GM12878 (cell line): ENCODE results near the gene FANCG. TPM values are rescaled to one million over a fixed set of nuclear protein-coding genes. Genes with fewer than 3 reads are reported as not detected.

ENCODE experiments used
- ATAC-seq: fragments of 200-7000 bp; cut with Tn5 transposase; 3 replicates; pipeline ENCODE4 v1.9.1; 2020; ENCODE audit warnings: mild to moderate bottlenecking, moderate library complexity
- BruUV-seq: library from RNA; stranded (reverse); fragments of 400-500 nt; replicated peaks from 2 replicates; lab custom pipeline; 2021; lab: Mats Ljungman, UMichigan
- CTCF ChIA-PET: fragments of 300-600 bp; sonication (Branson Sonifier 250); formaldehyde crosslinking; extraction: SDS; loops from one replicate; lab custom pipeline; 2021; ENCODE audit warnings: inconsistent platforms; lab: Yijun Ruan, JAX
- POLR2A ChIA-PET: fragments of 350-600 bp; formaldehyde crosslinking; extraction: SDS; loops from one replicate; lab custom pipeline; 2021; ENCODE audit warnings: inconsistent platforms; lab: Charles Lee
- RAD21 ChIA-PET: fragments of 300-600 bp; sonication (Branson Sonifier 250); formaldehyde crosslinking; loops from one replicate; lab custom pipeline; 2023; ENCODE audit warnings: antibody characterized with exemption; ENCODE audit not compliant: unreplicated experiment; lab: Charles Lee
- SMC1A ChIA-PET: fragments of 300-600 bp; sonication (Branson Sonifier 250); formaldehyde crosslinking; loops from one replicate; lab custom pipeline; 2023; ENCODE audit not compliant: unreplicated experiment, uncharacterized antibody; lab: Charles Lee
- DNase-seq: peaks from one replicate; pipeline ENCODE4 v3.0.0-alpha.2; 2011; ENCODE audit warnings: low read depth, low spot score
- FAIRE-seq: peaks from 3 replicates; lab custom pipeline; 2011; peaks lifted over from hg19 to GRCh38; lab: Jason Lieb, UNC
- H2AFZ ChIP-seq: 2 replicates; pipeline ENCODE4 v1.6.0; 2011; ENCODE audit warnings: low read depth, low read length, control low read depth; ENCODE audit not compliant: control insufficient read depth
- H3K27ac ChIP-seq: 2 replicates; pipeline ENCODE4 v1.5.1; 2011; ENCODE audit warnings: control low read depth; ENCODE audit not compliant: control insufficient read depth, insufficient read depth
- H3K27me3 ChIP-seq, 2 experiments: replicated peaks in 1 of 2; 2 replicates each; pipeline versions ENCODE4 v1.6.0 to v1.6.1; 2011; ENCODE audit warnings: low read length in 1 of 2; ENCODE audit not compliant: control insufficient read depth in 2 of 2, insufficient read depth in 2 of 2
- H3K36me3 ChIP-seq, 2 experiments: 2 replicates each; pipeline ENCODE4 v1.5.1; 2011; ENCODE audit warnings: low read length in 1 of 2; ENCODE audit not compliant: control insufficient read depth in 2 of 2, insufficient read depth in 2 of 2
- H3K4me1 ChIP-seq: 2 replicates; pipeline ENCODE4 v1.6.1; 2011; ENCODE audit warnings: mild to moderate bottlenecking, low read length, moderate library complexity, mixed read lengths; ENCODE audit not compliant: control insufficient read depth, insufficient read depth
- H3K4me2 ChIP-seq: 2 replicates; pipeline ENCODE4 v1.6.0; 2011; ENCODE audit warnings: control low read depth; ENCODE audit not compliant: control insufficient read depth, insufficient read depth
- H3K4me3 ChIP-seq: fragments of 200-600 bp; sonication (generic); 2 replicates; pipeline ENCODE4 v1.5.1; 2016
- H3K79me2 ChIP-seq: 2 replicates; pipeline ENCODE4 v1.6.0; 2011; ENCODE audit warnings: low read length; ENCODE audit not compliant: control insufficient read depth, insufficient read depth
- H3K9ac ChIP-seq: 2 replicates; pipeline ENCODE4 v1.8.0; 2011; ENCODE audit warnings: low read length, control low read depth, mixed read lengths; ENCODE audit not compliant: control insufficient read depth, insufficient read depth
- H3K9me3 ChIP-seq: replicated peaks from 3 replicates; pipeline ENCODE4 v1.5.1; 2011; ENCODE audit warnings: mild to moderate bottlenecking, low read length; ENCODE audit not compliant: control insufficient read depth, insufficient read depth
- H4K20me1 ChIP-seq: 2 replicates; pipeline ENCODE4 v1.6.0; 2011; ENCODE audit not compliant: control insufficient read depth, insufficient read depth
- CEBPB ChIP-seq, 2 experiments: fragments of 150-350 bp in 1 of 2; IDR thresholded peaks; 2 replicates each; pipeline ENCODE4 v1.6.1; 2012 to 2014; ENCODE audit warnings: low read depth in 2 of 2, low read length in 2 of 2, borderline replicate concordance in 1 of 2, inconsistent platforms in 1 of 2
- KAT2A ChIP-seq: conservative IDR thresholded peaks from 2 replicates; pipeline ENCODE4 v1.6.1; 2011; ENCODE audit warnings: low read depth, low read length; ENCODE audit not compliant: control insufficient read depth
- RELB ChIP-seq: fragments of 450-650 bp; IDR thresholded peaks from 2 replicates; pipeline ENCODE4 v1.6.1; 2017; ENCODE audit warnings: low read depth, mild to moderate bottlenecking, moderate library complexity
- SMAD1 ChIP-seq: fragments of 450-650 bp; IDR thresholded peaks from 2 replicates; pipeline ENCODE4 v1.6.1; 2018; ENCODE audit warnings: mild to moderate bottlenecking, low read depth; ENCODE audit not compliant: partially characterized antibody
- SMAD5 ChIP-seq: IDR thresholded peaks from 2 replicates; pipeline ENCODE4 v1.6.1; 2016; ENCODE audit warnings: antibody characterized with exemption, low read depth
- SPI1 ChIP-seq: IDR thresholded peaks from 2 replicates; pipeline ENCODE4 v1.6.1; 2011; ENCODE audit warnings: low read depth, mild to moderate bottlenecking, low read length, moderate library complexity, borderline replicate concordance; ENCODE audit not compliant: insufficient read depth
- YBX1 ChIP-seq: fragments of 450-650 bp; IDR thresholded peaks from 2 replicates; pipeline ENCODE4 v1.6.1; 2016; ENCODE audit warnings: antibody characterized with exemption
- YY1 ChIP-seq: IDR thresholded peaks from 2 replicates; pipeline ENCODE4 v1.6.1; 2011; ENCODE audit warnings: low read depth, mild to moderate bottlenecking, low read length
- ZBTB40 ChIP-seq: fragments of 450-650 bp; IDR thresholded peaks from 2 replicates; pipeline ENCODE4 v1.6.1; 2016; ENCODE audit warnings: mild to moderate bottlenecking, moderate library complexity, borderline replicate concordance
- ZNF217 ChIP-seq: fragments of 450-650 bp; IDR thresholded peaks from 2 replicates; pipeline ENCODE4 v1.6.1; 2017; ENCODE audit warnings: antibody characterized with exemption, mild to moderate bottlenecking
- WGBS: methylation state at CpG from one replicate; pipeline ENCODE4 v1.1.6; 2016; ENCODE audit warnings: low lambda C conversion rate; ENCODE audit not compliant: insufficient replicate concordance, insufficient coverage; ENCODE audit errors: missing lambda C conversion rate; 5-methylcytosine and 5-hydroxymethylcytosine counted together
- in situ Hi-C: fragments of 300-500 bp; cut with MboI; formaldehyde crosslinking; loops from 9 replicates; pipeline ENCODE4 v1.14.3; 2018; ENCODE audit warnings: mixed read lengths
- intact Hi-C: fragments of 100-400 bp; cut with micrococcal nuclease; formaldehyde crosslinking; loops from one replicate; pipeline ENCODE4 v1.14.2; 2022; ENCODE audit not compliant: unreplicated experiment
- polyA plus RNA-seq, 11 experiments: library from polyadenylated mRNA; depleted of rRNA in 4 of 11; unstranded in 6 of 11; stranded (reverse) in 5 of 11; fragments of >200 nt; fragmentation: Nextera tagmentation in 4 of 11; fragmentation: Illumina TruSeq in 1 of 11; extraction: Ambion mirVana in 4 of 11; extraction: Trizol in 1 of 11; gene quantifications; 1 replicate in 1 of 11; 2 replicates in 10 of 11; pipeline versions ENCODE4 v1.2.1 to v1.2.3, GENCODE V29; 2011 to 2016; ENCODE audit warnings: inconsistent platforms in 2 of 11, missing spikeins in 2 of 11, low read depth in 1 of 11
- total RNA-seq, 4 experiments: library from RNA; depleted of rRNA in 3 of 4; stranded (reverse); fragments of >200 nt in 3 of 4; fragmentation: Illumina TruSeq in 1 of 4; extraction: Trizol in 1 of 4; gene quantifications; 2 replicates each; pipeline versions ENCODE4 v1.2.1 to v1.2.3, GENCODE V29; 2013 to 2021
- TF ChIP-seq, protein P1 (sequence below): fragments of 450-650 bp; IDR thresholded peaks from 2 replicates; pipeline ENCODE4 v1.6.1; 2016; ENCODE audit warnings: mild to moderate bottlenecking
- TF ChIP-seq, protein P2 (sequence below): IDR thresholded peaks from 2 replicates; pipeline ENCODE4 v1.6.1; 2012; ENCODE audit warnings: low read depth, low read length, improper control_type of control experiment

Gene FANCG
- total and polyA plus RNA-seq, 10 of the 15 experiments (the other 5 are each of a cell fraction or from before 2014, with no cell fraction given) = 16.4 to 78.7 (median 45.4) TPM

GRCh38 chr9:35111001-35111933 is 31.5 kb upstream of the FANCG start:
- ChIA-PET RAD21 (interaction anchor here (0.8 to 1.9 kb wide), 3 partner anchors 8 to 40 kb away, joined by 3 to 9 read pairs (median 4); partner anchors contain the start of genes FANCG and STOML2), CTCF (interaction anchor here (0.6 to 1.7 kb wide), 9 partner anchors 8 to 1755 kb away, joined by 3 to 5 read pairs (median 4); partner anchors contain the start of genes FANCG, PIGO and STOML2), SMC1A (no interaction called here), POLR2A (interaction anchor here (0.5 to 2.0 kb wide), 5 partner anchors 8 to 493 kb away, joined by 3 to 14 read pairs (median 5); partner anchors contain the start of genes FANCG, PIGO and STOML2)
- ATAC-seq (peak; percentile 87), DNase-seq (peak; percentile 89), FAIRE-seq (peak; percentile 81)
- 4% methylated on average over 44 of the region's 57 CpGs for WGBS
- Histone ChIP-seq H3K36me3 (peaks cover 0 to 2% of the 10 kb centered on the region in 2 experiments; a peak in 2 of 4 replicates), H3K27me3 (no peaks in the 10 kb centered on the region), H3K4me3 (peak overlapping the region; percentile 98), H3K27ac (peak overlapping the region; percentile 24; the same call in 1 of the 2 replicates), H3K4me2 (peak overlapping the region; percentile 86), H2AFZ (peak overlapping the region; percentile 75), H3K4me1 (peaks cover 26% of the 10 kb centered on the region), H3K9me3 (no peaks in the 10 kb centered on the region), H4K20me1 (no peaks in the 10 kb centered on the region), H3K9ac (peak overlapping the region; percentile 68; the same call in 1 of the 2 replicates), H3K79me2 (peaks cover 3% of the 10 kb centered on the region)
- intact Hi-C loops = loop anchor here (1.0 to 10.0 kb wide), 5 partner anchors 8 to 704 kb away; partner anchors contain the start of genes CREB3, HINT2, SPAG8 and STOML2
- in situ Hi-C loops = no loop called here
- BruUV-seq = no TSS peak
- TF ChIP-seq CEBPB (IDR thresholded peaks at IDR 0.05; ENCODE audit: borderline replicate concordance in 1 of 2, low read depth in 2 of 2, low read length in 2 of 2) (no peak), ZBTB40 (peak; percentile 26; the same call in 1 of the 2 replicates), SMAD1 (no peak), ZNF217 (no peak), KAT2A (no peak), YY1 (no peak), RELB (peak; percentile 31; the same call in 1 of the 2 replicates), YBX1 (no peak), SPI1 (no peak), SMAD5 (no peak)
- TF ChIP-seq, protein P1, sequence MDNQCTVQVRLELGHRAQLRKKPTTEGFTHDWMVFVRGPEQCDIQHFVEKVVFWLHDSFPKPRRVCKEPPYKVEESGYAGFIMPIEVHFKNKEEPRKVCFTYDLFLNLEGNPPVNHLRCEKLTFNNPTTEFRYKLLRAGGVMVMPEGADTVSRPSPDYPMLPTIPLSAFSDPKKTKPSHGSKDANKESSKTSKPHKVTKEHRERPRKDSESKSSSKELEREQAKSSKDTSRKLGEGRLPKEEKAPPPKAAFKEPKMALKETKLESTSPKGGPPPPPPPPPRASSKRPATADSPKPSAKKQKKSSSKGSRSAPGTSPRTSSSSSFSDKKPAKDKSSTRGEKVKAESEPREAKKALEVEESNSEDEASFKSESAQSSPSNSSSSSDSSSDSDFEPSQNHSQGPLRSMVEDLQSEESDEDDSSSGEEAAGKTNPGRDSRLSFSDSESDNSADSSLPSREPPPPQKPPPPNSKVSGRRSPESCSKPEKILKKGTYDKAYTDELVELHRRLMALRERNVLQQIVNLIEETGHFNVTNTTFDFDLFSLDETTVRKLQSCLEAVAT = no peak
- TF ChIP-seq, protein P2, sequence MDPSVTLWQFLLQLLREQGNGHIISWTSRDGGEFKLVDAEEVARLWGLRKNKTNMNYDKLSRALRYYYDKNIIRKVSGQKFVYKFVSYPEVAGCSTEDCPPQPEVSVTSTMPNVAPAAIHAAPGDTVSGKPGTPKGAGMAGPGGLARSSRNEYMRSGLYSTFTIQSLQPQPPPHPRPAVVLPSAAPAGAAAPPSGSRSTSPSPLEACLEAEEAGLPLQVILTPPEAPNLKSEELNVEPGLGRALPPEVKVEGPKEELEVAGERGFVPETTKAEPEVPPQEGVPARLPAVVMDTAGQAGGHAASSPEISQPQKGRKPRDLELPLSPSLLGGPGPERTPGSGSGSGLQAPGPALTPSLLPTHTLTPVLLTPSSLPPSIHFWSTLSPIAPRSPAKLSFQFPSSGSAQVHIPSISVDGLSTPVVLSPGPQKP = no peak
